LoVo (cell line): ENCODE measurements around the gene CWH43.
"Not testable (repeated sequence)": the region's sequence is repeated elsewhere in the genome, so short reads cannot be mapped to it uniquely, and the experiment has no call there.

Experiments used
- DNase-seq: peaks from one replicate; pipeline ENCODE4 v3.0.0-alpha.2; 2016; ENCODE audit warnings: low spot score

CWH43 gene

GRCh38 chr4:49097071-49097470, 111.0 kb downstream of the CWH43 start:
- DNase-seq = not testable (repeated sequence)

GRCh38 chr4:49097505-49097904, 111.4 kb downstream of the CWH43 start:
- DNase-seq = not testable (repeated sequence)

GRCh38 chr4:49098034-49098759, 112.1 kb downstream of the CWH43 start:
- not testable (repeated sequence) for DNase-seq

- not testable (repeated sequence) for DNase-seq
Observed at GRCh38 chr4:49099831-49100444, 113.9 kb downstream of the CWH43 start.

- not testable (repeated sequence) for DNase-seq
Observed at GRCh38 chr4:49102344-49102898, 116.3 kb downstream of the CWH43 start.

GRCh38 chr4:49103436-49104136, 117.5 kb downstream of the CWH43 start:
- not testable (repeated sequence) for DNase-seq

GRCh38 chr4:49104231-49104930, 118.3 kb downstream of the CWH43 start:
- not testable (repeated sequence) for DNase-seq

GRCh38 chr4:49105248-49105904, 119.3 kb downstream of the CWH43 start:
- DNase-seq = not testable (repeated sequence)

- DNase-seq = peak; percentile 49
Observed at GRCh38 chr4:49107262-49107661, 121.2 kb downstream of the CWH43 start.

GRCh38 chr4:49108183-49108978, 122.3 kb downstream of the CWH43 start:
- DNase-seq = not testable (repeated sequence)

- DNase-seq = not testable (repeated sequence)
Observed at GRCh38 chr4:49109567-49110166, 123.6 kb downstream of the CWH43 start.

- DNase-seq = not testable (repeated sequence)
Observed at GRCh38 chr4:49110579-49110978, 124.5 kb downstream of the CWH43 start.
